IMR-90 (cell line): Measurements from ENCODE around the gene LTB4R2. TPM values are rescaled to one million over a fixed set of nuclear protein-coding genes. Genes with fewer than 3 reads are reported as not detected.

Experiments
- ATAC-seq: fragments of 200-7000 bp; cut with Tn5 transposase; 2 replicates; pipeline ENCODE4 v1.9.1; 2020; ENCODE audit warnings: low read depth, mild to moderate bottlenecking, moderate library complexity
- BruUV-seq: library from RNA; stranded (reverse); fragments of 400-500 nt; replicated peaks from 2 replicates; lab custom pipeline; 2021; lab: Mats Ljungman, UMichigan
- CTCF ChIA-PET: fragments of 300-600 bp; formaldehyde crosslinking; extraction: SDS; loops from one replicate; lab custom pipeline; 2021; ENCODE audit warnings: antibody characterized with exemption; lab: Yijun Ruan, JAX
- POLR2A ChIA-PET: fragments of 300-600 bp; sonication (Branson Sonifier 250); formaldehyde crosslinking; loops from one replicate; lab custom pipeline; 2022; ENCODE audit warnings: antibody characterized with exemption; ENCODE audit not compliant: unreplicated experiment; lab: Charles Lee
- DNase-seq: peaks from one replicate; pipeline ENCODE4 v3.0.0; 2013
- H2AFZ ChIP-seq: replicated peaks from 2 replicates; pipeline ENCODE3; 2013; ENCODE audit warnings: low read length, mild to moderate bottlenecking; ENCODE audit not compliant: poor library complexity
- H2AK5ac ChIP-seq: 2 replicates; pipeline ENCODE4 v1.6.1; 2013; ENCODE audit warnings: low read depth, low read length, inconsistent platforms
- H2AK9ac ChIP-seq: replicated peaks from 2 replicates; pipeline ENCODE3; 2013; ENCODE audit warnings: mild to moderate bottlenecking, low read depth, low read length, moderate library complexity; ENCODE audit not compliant: poor library complexity
- H2BK120ac ChIP-seq: 2 replicates; pipeline ENCODE4 v1.6.1; 2013; ENCODE audit warnings: low read depth, low read length, inconsistent platforms
- H2BK15ac ChIP-seq: 3 replicates; pipeline ENCODE4 v1.6.1; 2013; ENCODE audit warnings: low read depth, low read length, inconsistent platforms
- H2BK20ac ChIP-seq: 2 replicates; pipeline ENCODE4 v1.6.1; 2013; ENCODE audit warnings: low read depth, mild to moderate bottlenecking, inconsistent platforms, low read length, moderate library complexity
- H2BK5ac ChIP-seq: 2 replicates; pipeline ENCODE4 v1.6.1; 2013; ENCODE audit warnings: mild to moderate bottlenecking, low read depth, low read length, inconsistent platforms; ENCODE audit not compliant: poor library complexity, severe bottlenecking
- H3K14ac ChIP-seq: replicated peaks from 2 replicates; pipeline ENCODE4 v1.6.1; 2013; ENCODE audit warnings: low read depth, low read length, inconsistent platforms
- H3K18ac ChIP-seq: 2 replicates; pipeline ENCODE4 v1.6.1; 2013; ENCODE audit warnings: low read depth, low read length, control low read depth
- H3K23ac ChIP-seq: 2 replicates; pipeline ENCODE4 v1.6.1; 2013; ENCODE audit warnings: low read depth, low read length, inconsistent platforms
- H3K27ac ChIP-seq: 2 replicates; pipeline ENCODE4 v1.5.1; 2013; ENCODE audit warnings: mild to moderate bottlenecking, control low read depth, low read length; ENCODE audit not compliant: insufficient read depth
- H3K27me3 ChIP-seq: 2 replicates; pipeline ENCODE4 v1.6.1; 2013; ENCODE audit warnings: low read length; ENCODE audit not compliant: control insufficient read depth, insufficient read depth
- H3K36me3 ChIP-seq: 2 replicates; pipeline ENCODE4 v1.6.1; 2013; ENCODE audit warnings: low read length, mixed read lengths; ENCODE audit not compliant: control insufficient read depth, insufficient read depth
- H3K4ac ChIP-seq: 2 replicates; pipeline ENCODE4 v1.6.1; 2013; ENCODE audit warnings: low read depth, low read length, inconsistent platforms
- H3K4me1 ChIP-seq: 2 replicates; pipeline ENCODE4 v1.6.1; 2013; ENCODE audit warnings: low read length, mixed read lengths; ENCODE audit not compliant: control insufficient read depth, insufficient read depth
- H3K4me2 ChIP-seq: 2 replicates; pipeline ENCODE4 v1.6.1; 2013; ENCODE audit warnings: low read depth, mild to moderate bottlenecking, control low read depth, low read length, moderate library complexity
- H3K4me3 ChIP-seq: 2 replicates; pipeline ENCODE4 v1.5.1; 2013; ENCODE audit warnings: low read depth, mild to moderate bottlenecking, control low read depth, low read length, moderate library complexity; ENCODE audit not compliant: insufficient read depth
- H3K56ac ChIP-seq: 2 replicates; pipeline ENCODE4 v1.6.1; 2013; ENCODE audit warnings: low read length, inconsistent platforms; ENCODE audit not compliant: insufficient read depth; ENCODE audit errors: extremely low read depth
- H3K79me1 ChIP-seq, 2 experiments: 2 replicates each; pipeline ENCODE4 v1.6.1; 2013; ENCODE audit warnings: low read length in 2 of 2, inconsistent platforms in 1 of 2, low read depth in 1 of 2
- H3K9ac ChIP-seq: 2 replicates; pipeline ENCODE4 v1.6.1; 2013; ENCODE audit warnings: low read depth, low read length, control low read depth
- H3K9me1 ChIP-seq: 2 replicates; pipeline ENCODE4 v1.6.1; 2013; ENCODE audit warnings: low read length, inconsistent platforms; ENCODE audit not compliant: insufficient read depth
- H3K9me3 ChIP-seq: 2 replicates; pipeline ENCODE4 v1.6.1; 2013; ENCODE audit warnings: low read length; ENCODE audit not compliant: control insufficient read depth, insufficient read depth
- H4K20me1 ChIP-seq: 2 replicates; pipeline ENCODE4 v1.6.1; 2013; ENCODE audit warnings: low read length, inconsistent platforms; ENCODE audit not compliant: insufficient read depth
- H4K5ac ChIP-seq: 2 replicates; pipeline ENCODE4 v1.6.1; 2013; ENCODE audit warnings: mild to moderate bottlenecking, low read depth, low read length, control low read depth
- H4K8ac ChIP-seq, 2 experiments: 2 replicates each; pipeline ENCODE4 v1.6.1; 2013; ENCODE audit warnings: low read depth in 2 of 2, low read length in 2 of 2, control low read depth in 1 of 2, inconsistent platforms in 1 of 2
- H4K91ac ChIP-seq: 2 replicates; pipeline ENCODE4 v1.6.1; 2013; ENCODE audit warnings: low read depth, low read length, inconsistent platforms; ENCODE audit not compliant: insufficient read depth
- BHLHE40 ChIP-seq: fragments of 150-350 bp; IDR thresholded peaks from 2 replicates; pipeline ENCODE4 v1.6.1; 2016; ENCODE audit warnings: mild to moderate bottlenecking, low read depth, low read length
- CHD1 ChIP-seq: IDR thresholded peaks from 2 replicates; pipeline ENCODE4 v1.6.1; 2012; ENCODE audit warnings: low read depth, low read length, improper control_type of control experiment
- CTCF ChIP-seq: conservative IDR thresholded peaks from 2 replicates; pipeline ENCODE4 v1.5.1; 2012; ENCODE audit warnings: mild to moderate bottlenecking, low read depth, low read length, improper control_type of control experiment
- ELK1 ChIP-seq: fragments of 150-350 bp; IDR thresholded peaks from 2 replicates; pipeline ENCODE4 v1.6.1; 2016; ENCODE audit warnings: low read depth, mild to moderate bottlenecking, low read length, moderate library complexity, borderline replicate concordance
- FOS ChIP-seq: fragments of 150-350 bp; IDR thresholded peaks from 2 replicates; pipeline ENCODE4 v1.6.1; 2016; ENCODE audit warnings: low read depth, low read length
- MAFK ChIP-seq: IDR thresholded peaks from 2 replicates; pipeline ENCODE4 v1.6.1; 2012; ENCODE audit warnings: low read depth, low read length, improper control_type of control experiment
- MAZ ChIP-seq: IDR thresholded peaks from 2 replicates; pipeline ENCODE4 v1.6.1; 2012; ENCODE audit warnings: low read depth, mild to moderate bottlenecking, low read length, improper control_type of control experiment, moderate library complexity, borderline replicate concordance
- NFE2L2 ChIP-seq: fragments of 150-350 bp; IDR thresholded peaks from 2 replicates; pipeline ENCODE4 v1.6.1; 2016; ENCODE audit warnings: low read depth, mild to moderate bottlenecking, low read length
- POLR2A ChIP-seq: IDR thresholded peaks from 2 replicates; pipeline ENCODE4 v1.6.1; 2012; ENCODE audit warnings: mild to moderate bottlenecking, low read depth, low read length
- RAD21 ChIP-seq: IDR thresholded peaks from 2 replicates; pipeline ENCODE4 v1.6.1; 2012; ENCODE audit warnings: low read length, improper control_type of control experiment
- RCOR1 ChIP-seq: IDR thresholded peaks from 2 replicates; pipeline ENCODE4 v1.6.1; 2012; ENCODE audit warnings: mild to moderate bottlenecking, low read length, improper control_type of control experiment; ENCODE audit not compliant: insufficient replicate concordance
- RFX5 ChIP-seq: IDR thresholded peaks from 2 replicates; pipeline ENCODE4 v1.8.0; 2012; ENCODE audit warnings: low read depth, mild to moderate bottlenecking, low read length, moderate library complexity
- USF2 ChIP-seq: fragments of 150-350 bp; IDR thresholded peaks from 2 replicates; pipeline ENCODE4 v1.6.1; 2017; ENCODE audit warnings: mild to moderate bottlenecking, antibody characterized with exemption, low read length, low read depth
- WGBS, 2 experiments: methylation state at CpG; one replicate each; pipeline versions ENCODE4 v1.1.5 to v1.1.7; 2013; ENCODE audit warnings: missing lambda C conversion rate in 2 of 2; ENCODE audit not compliant: insufficient read length in 1 of 2; ENCODE audit errors: extremely low coverage in 2 of 2; 5-methylcytosine and 5-hydroxymethylcytosine counted together
- dilution Hi-C: fragments of 300-500 bp; cut with HindIII; formaldehyde crosslinking; loops from one replicate; pipeline ENCODE4 v1.14.3; 2018; ENCODE audit warnings: low sequenced_read_pairs; ENCODE audit not compliant: unreplicated experiment
- in situ Hi-C: fragments of 300-500 bp; cut with MboI; formaldehyde crosslinking; loops from 3 replicates; pipeline ENCODE4 v1.14.3; 2019; ENCODE audit warnings: low sequenced_read_pairs, inconsistent platforms, mixed read lengths
- intact Hi-C: fragments of 100-400 bp; cut with micrococcal nuclease; formaldehyde crosslinking; loops from 2 replicates; pipeline ENCODE4 v1.10.0; 2022
- polyA plus RNA-seq, 3 experiments: library from polyadenylated mRNA; depleted of rRNA; stranded (reverse); fragments of >200 nt; gene quantifications; 2 replicates each; pipeline ENCODE4 v1.2.3, GENCODE V29; 2012; ENCODE audit warnings: low replicate concordance in 1 of 3
- total RNA-seq: library from RNA; depleted of rRNA; stranded (reverse); fragments of >200 nt; gene quantifications from 2 replicates; pipeline ENCODE4 v1.2.3, GENCODE V29; 2012

LTB4R2 gene
- total and polyA plus RNA-seq, 2 of the 4 experiments (the other 2 are of a cell fraction) = 0.72 to 1.7 TPM

- H4K91ac ChIP-seq = no peak overlapping the region
- H2BK15ac ChIP-seq = no peak overlapping the region
- no peak overlapping the region for H3K14ac ChIP-seq
- POLR2A ChIA-PET = no interaction called here
- in situ Hi-C loops = no loop called here
- H3K27ac ChIP-seq = no peak overlapping the region
- H3K23ac ChIP-seq = no peak overlapping the region
- H3K4me2 ChIP-seq = no peak overlapping the region
- no peak overlapping the region for H2AK5ac ChIP-seq
- no CpG with 5 or more reads among the region's 5 CpGs for WGBS, 2 experiments
- H3K9ac ChIP-seq = no peak overlapping the region
- H2BK20ac ChIP-seq = no peak overlapping the region
- no peaks in the 10 kb centered on the region for H3K9me3 ChIP-seq
- H3K27me3 ChIP-seq = peaks cover 36% of the 10 kb centered on the region
- no peak overlapping the region for H4K8ac ChIP-seq
- H2AK9ac ChIP-seq = no peak overlapping the region
- CTCF ChIA-PET = interaction anchor here (1.9 kb wide), 1 partner anchor 16 kb away, joined by 7 read pairs; the partner anchor contains the start of gene ADCY4
- H3K79me1 ChIP-seq = no peaks in the 10 kb centered on the region
- H3K18ac ChIP-seq = no peak overlapping the region
- no peaks in the 10 kb centered on the region for H3K9me1 ChIP-seq
- no peak overlapping the region for H2BK5ac ChIP-seq
- no peak for TF ChIP-seq POLR2A
- TF ChIP-seq NFE2L2 = no peak
- no peak for TF ChIP-seq RAD21
- TF ChIP-seq CHD1 = no peak
- TF ChIP-seq RCOR1 = no peak
- no peak for TF ChIP-seq MAFK
- no peak for TF ChIP-seq FOS
- no peak for TF ChIP-seq CTCF
- TF ChIP-seq BHLHE40 = no peak
- TF ChIP-seq USF2 = no peak
- TF ChIP-seq MAZ = no peak
- no peak for TF ChIP-seq RFX5
- no peak for TF ChIP-seq ELK1
- DNase-seq = no peak
- H2AFZ ChIP-seq = no peak overlapping the region
- H4K5ac ChIP-seq = no peak overlapping the region
- no peaks in the 10 kb centered on the region for H4K20me1 ChIP-seq
- no peaks in the 10 kb centered on the region for H3K36me3 ChIP-seq
- no peak overlapping the region for H3K56ac ChIP-seq
- H2BK120ac ChIP-seq = no peak overlapping the region
- dilution Hi-C loops = no loop called here
- no peak overlapping the region for H3K4ac ChIP-seq
- intact Hi-C loops = no loop called here
- no TSS peak for BruUV-seq
- no peak overlapping the region for H3K4me3 ChIP-seq
- no peak for ATAC-seq
- H3K4me1 ChIP-seq = peaks cover 9% of the 10 kb centered on the region
Observed at GRCh38 chr14:24349742-24350141, 39.8 kb downstream of the LTB4R2 start.
